KMS-11 (cell line): ENCODE data around the gene CPE.

Experiments
- H2AFZ ChIP-seq: fragments of 200-600 bp; sonication (generic); 2 replicates; pipeline ENCODE4 v1.6.1; 2016; ENCODE audit warnings: antibody characterized with exemption, mixed run types, low read depth
- H3K27ac ChIP-seq: fragments of 200-600 bp; sonication (generic); 2 replicates; pipeline ENCODE4 v1.6.1; 2016; ENCODE audit warnings: mild to moderate bottlenecking, mixed run types
- H3K27me3 ChIP-seq: fragments of 200-600 bp; sonication (generic); 2 replicates; pipeline ENCODE4 v1.6.1; 2017; ENCODE audit warnings: mild to moderate bottlenecking, low read depth, mixed run types, moderate library complexity; ENCODE audit not compliant: insufficient read depth
- H3K36me3 ChIP-seq: fragments of 200-600 bp; sonication (generic); 2 replicates; pipeline ENCODE4 v1.6.1; 2017; ENCODE audit warnings: mild to moderate bottlenecking, mixed run types; ENCODE audit not compliant: insufficient read depth
- H3K4me1 ChIP-seq: fragments of 200-600 bp; sonication (generic); 2 replicates; pipeline ENCODE4 v1.6.1; 2016; ENCODE audit warnings: mild to moderate bottlenecking, low read depth, mixed run types; ENCODE audit not compliant: poor library complexity, severe bottlenecking
- H3K4me2 ChIP-seq: fragments of 200-600 bp; sonication (generic); 2 replicates; pipeline ENCODE4 v1.7.0; 2016; ENCODE audit warnings: mild to moderate bottlenecking, mixed run types
- H3K4me3 ChIP-seq: fragments of 200-600 bp; sonication (generic); IDR thresholded peaks from 2 replicates; pipeline ENCODE4 v1.6.1; 2017; ENCODE audit warnings: low read depth, low read length, mixed read lengths; ENCODE audit not compliant: insufficient read depth
- H3K79me2 ChIP-seq: fragments of 200-600 bp; sonication (generic); 2 replicates; pipeline ENCODE4 v1.6.1; 2016; ENCODE audit warnings: low read depth, mixed run types; ENCODE audit not compliant: insufficient read depth
- H3K9ac ChIP-seq: fragments of 200-600 bp; sonication (generic); 2 replicates; pipeline ENCODE4 v1.6.1; 2016; ENCODE audit warnings: mild to moderate bottlenecking, mixed run types
- H4K20me1 ChIP-seq: fragments of 200-600 bp; sonication (generic); 2 replicates; pipeline ENCODE4 v1.6.1; 2016; ENCODE audit warnings: mild to moderate bottlenecking, mixed run types; ENCODE audit not compliant: insufficient read depth
- CTCF ChIP-seq: fragments of 200-600 bp; sonication (generic); conservative IDR thresholded peaks from 2 replicates; pipeline ENCODE4 v1.6.1; 2017; ENCODE audit warnings: low read depth, mild to moderate bottlenecking, antibody characterized with exemption, low read length, moderate library complexity, mixed read lengths

CPE gene

GRCh38 chr4:165360985-165361670, 17.7 kb upstream of the CPE start:
- H2AFZ ChIP-seq = no peak overlapping the region
- H3K27ac ChIP-seq = no peak overlapping the region
- no peak overlapping the region for H3K4me3 ChIP-seq
- no peaks in the 10 kb centered on the region for H3K79me2 ChIP-seq
- no peaks in the 10 kb centered on the region for H4K20me1 ChIP-seq
- H3K9ac ChIP-seq = no peak overlapping the region
- H3K27me3 ChIP-seq = no peaks in the 10 kb centered on the region
- H3K4me2 ChIP-seq = no peak overlapping the region
- no peaks in the 10 kb centered on the region for H3K36me3 ChIP-seq
- TF ChIP-seq CTCF = no peak
- H3K4me1 ChIP-seq = peaks cover 6% of the 10 kb centered on the region

GRCh38 chr4:165361810-165362209, 17.0 kb upstream of the CPE start:
- no peak overlapping the region for H3K9ac ChIP-seq
- no peaks in the 10 kb centered on the region for H3K36me3 ChIP-seq
- H3K4me3 ChIP-seq = no peak overlapping the region
- no peak overlapping the region for H2AFZ ChIP-seq
- H3K79me2 ChIP-seq = no peaks in the 10 kb centered on the region
- peaks cover 6% of the 10 kb centered on the region for H3K4me1 ChIP-seq
- H3K4me2 ChIP-seq = no peak overlapping the region
- no peaks in the 10 kb centered on the region for H4K20me1 ChIP-seq
- H3K27me3 ChIP-seq = no peaks in the 10 kb centered on the region
- no peak for TF ChIP-seq CTCF
- no peak overlapping the region for H3K27ac ChIP-seq

GRCh38 chr4:165364452-165365080, 14.2 kb upstream of the CPE start:
- no peaks in the 10 kb centered on the region for H3K36me3 ChIP-seq
- H3K4me3 ChIP-seq = no peak overlapping the region
- H3K9ac ChIP-seq = no peak overlapping the region
- no peaks in the 10 kb centered on the region for H3K79me2 ChIP-seq
- H4K20me1 ChIP-seq = no peaks in the 10 kb centered on the region
- no peak for TF ChIP-seq CTCF
- H3K27ac ChIP-seq = no peak overlapping the region
- H3K4me1 ChIP-seq = peaks cover 6% of the 10 kb centered on the region
- no peak overlapping the region for H2AFZ ChIP-seq
- H3K4me2 ChIP-seq = no peak overlapping the region
- H3K27me3 ChIP-seq = no peaks in the 10 kb centered on the region

- Histone ChIP-seq H3K4me1 (peaks cover 6% of the 10 kb centered on the region), H2AFZ (no peak overlapping the region), H4K20me1 (no peaks in the 10 kb centered on the region), H3K4me2 (no peak overlapping the region), H3K4me3 (no peak overlapping the region), H3K27ac (no peak overlapping the region), H3K79me2 (no peaks in the 10 kb centered on the region), H3K27me3 (no peaks in the 10 kb centered on the region), H3K9ac (no peak overlapping the region), H3K36me3 (no peaks in the 10 kb centered on the region)
- TF ChIP-seq CTCF = no peak
Observed at GRCh38 chr4:165367040-165367439, 11.8 kb upstream of the CPE start.
